Right kidney (tissue), 9 donors: ENCODE results near the gene ORAI2.
"Not testable (repeated sequence)": the region's sequence is repeated elsewhere in the genome, so short reads cannot be mapped to it uniquely, and the experiment has no call there.

Experiments
- DNase-seq: peaks from one replicate; pipeline ENCODE4 v3.0.0-alpha.2; 2016
- long read RNA-seq, 8 donors: transcript quantifications; one replicate each; lab custom pipeline, GENCODE V29; 2026

ORAI2 gene
- long read RNA-seq, donor 1, transcript ORAI2-208 (4 exons, 937 nt) = major isoform, 9 of 11 reads
- long read RNA-seq, donor 1, partial matches to known transcripts = 0 of 11 reads
- long read RNA-seq, donor 1, other reads (novel, unspliced or antisense) = 0 of 11 reads
- long read RNA-seq, donor 2, partial matches to known transcripts = 0 of 4 reads
- long read RNA-seq, donor 2, other reads (novel, unspliced or antisense) = 0 of 4 reads
- long read RNA-seq, donor 3, partial matches to known transcripts = 0 of 3 reads
- long read RNA-seq, donor 3, other reads (novel, unspliced or antisense) = 0 of 3 reads
- long read RNA-seq, donor 4, full-length matches to known transcripts = 9 of 9 reads
- long read RNA-seq, donor 4, partial matches to known transcripts = 0 of 9 reads
- long read RNA-seq, donor 4, other reads (novel, unspliced or antisense) = 0 of 9 reads
- long read RNA-seq, donor 5, full-length matches to known transcripts = 12 of 12 reads
- long read RNA-seq, donor 5, partial matches to known transcripts = 0 of 12 reads
- long read RNA-seq, donor 5, other reads (novel, unspliced or antisense) = 0 of 12 reads
- long read RNA-seq, donor 6, full-length matches to known transcripts = 12 of 19 reads
- long read RNA-seq, donor 6, partial matches to known transcripts = 0 of 19 reads
- long read RNA-seq, donor 6, other reads (novel, unspliced or antisense) = 7 of 19 reads
- long read RNA-seq, donor 7, full-length matches to known transcripts = 19 of 24 reads
- long read RNA-seq, donor 7, partial matches to known transcripts = 5 of 24 reads
- long read RNA-seq, donor 7, other reads (novel, unspliced or antisense) = 0 of 24 reads
- long read RNA-seq, donor 8, transcript ORAI2-208 (4 exons, 937 nt) = major isoform, 5 of 6 reads
- long read RNA-seq, donor 8, partial matches to known transcripts = 0 of 6 reads
- long read RNA-seq, donor 8, other reads (novel, unspliced or antisense) = 0 of 6 reads

DNA sequence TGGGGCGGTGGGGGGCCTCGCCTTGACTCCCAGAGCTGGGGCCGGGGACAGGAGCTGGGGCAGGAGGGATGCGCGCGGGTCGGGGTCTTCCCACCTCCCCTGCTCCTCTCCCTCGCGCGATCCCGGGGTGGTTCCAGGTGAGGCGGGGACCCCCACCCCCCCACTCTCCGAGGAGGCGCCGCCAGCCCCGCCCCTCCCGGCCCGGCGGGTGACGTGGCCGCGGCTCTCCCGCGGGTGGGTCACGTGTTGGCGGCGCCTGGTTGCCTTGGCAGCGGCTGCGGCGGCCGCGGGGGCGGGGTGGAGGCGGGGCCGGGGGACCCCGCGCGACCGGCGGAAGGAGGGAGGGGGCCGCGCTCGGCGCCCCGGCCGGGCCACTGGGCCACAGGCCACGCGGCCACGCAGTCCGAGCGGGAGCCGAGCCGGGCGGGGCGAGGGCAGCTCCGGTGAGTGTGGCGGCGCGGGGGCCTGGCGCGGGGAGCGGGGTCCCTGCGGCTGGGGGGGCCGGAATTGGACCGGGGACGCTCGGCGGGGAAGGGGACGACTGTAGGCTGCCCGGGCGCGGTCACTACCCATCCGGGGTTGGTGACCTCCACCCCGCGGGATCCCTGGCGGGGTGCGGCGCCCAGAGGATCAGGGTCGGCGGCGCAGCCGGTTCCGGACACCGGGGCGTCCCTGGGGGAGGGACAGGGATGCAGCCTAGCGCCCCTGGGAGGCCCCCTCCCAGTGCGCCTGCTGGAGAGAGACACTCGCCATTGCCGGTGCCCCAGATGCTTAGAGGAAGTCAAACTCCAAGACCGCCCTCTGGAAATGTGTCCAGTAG, at the start of gene ORAI2:
Gene ORAI2 (plus strand): TSS at position 357 of the 820 bp plus-strand sequence. CDS start 5,382 bp downstream, outside the sequence.
- DNase-seq = peak; percentile 72

DNA sequence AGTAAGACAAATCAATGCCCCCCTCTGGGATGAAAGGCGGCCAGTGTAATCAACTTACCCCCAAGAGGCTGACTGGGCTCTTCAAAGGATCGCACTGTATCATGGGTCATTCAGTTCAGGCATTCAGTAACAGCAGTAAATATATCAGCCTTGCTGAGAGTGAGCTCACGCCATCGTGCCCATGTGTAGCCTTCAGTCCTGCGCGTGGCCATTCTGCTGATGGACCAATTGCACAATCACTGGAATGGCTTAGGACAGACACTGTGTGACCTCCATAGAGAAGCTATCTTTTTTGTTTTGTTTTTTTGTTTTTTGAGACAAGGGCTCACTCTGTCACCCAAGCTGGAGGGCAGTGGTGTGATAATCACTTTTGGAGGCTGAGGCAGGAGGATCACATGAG, 46.3 kb upstream of the ORAI2 start:
- DNase-seq = no peak

DNA sequence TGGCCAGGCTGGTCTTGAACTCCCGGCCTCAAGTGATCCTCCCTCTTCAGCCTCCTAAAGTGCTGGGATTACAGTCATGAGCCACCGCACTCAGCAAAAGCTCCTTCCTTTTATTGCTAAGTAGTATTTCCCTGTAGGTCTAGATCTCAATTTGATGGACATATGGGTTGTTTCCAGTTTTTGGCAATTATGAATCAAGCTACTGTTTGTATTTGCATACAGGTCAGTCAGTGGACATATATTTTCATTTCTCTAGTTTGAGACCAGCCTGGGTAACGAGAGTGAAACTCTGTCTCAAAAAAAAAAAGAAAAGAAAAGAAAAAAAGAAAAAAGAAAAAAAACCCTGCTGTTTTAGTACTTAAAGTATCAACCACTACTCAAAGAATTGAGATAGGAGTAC, 43.6 kb upstream of the ORAI2 start:
- DNase-seq = no peak

DNA sequence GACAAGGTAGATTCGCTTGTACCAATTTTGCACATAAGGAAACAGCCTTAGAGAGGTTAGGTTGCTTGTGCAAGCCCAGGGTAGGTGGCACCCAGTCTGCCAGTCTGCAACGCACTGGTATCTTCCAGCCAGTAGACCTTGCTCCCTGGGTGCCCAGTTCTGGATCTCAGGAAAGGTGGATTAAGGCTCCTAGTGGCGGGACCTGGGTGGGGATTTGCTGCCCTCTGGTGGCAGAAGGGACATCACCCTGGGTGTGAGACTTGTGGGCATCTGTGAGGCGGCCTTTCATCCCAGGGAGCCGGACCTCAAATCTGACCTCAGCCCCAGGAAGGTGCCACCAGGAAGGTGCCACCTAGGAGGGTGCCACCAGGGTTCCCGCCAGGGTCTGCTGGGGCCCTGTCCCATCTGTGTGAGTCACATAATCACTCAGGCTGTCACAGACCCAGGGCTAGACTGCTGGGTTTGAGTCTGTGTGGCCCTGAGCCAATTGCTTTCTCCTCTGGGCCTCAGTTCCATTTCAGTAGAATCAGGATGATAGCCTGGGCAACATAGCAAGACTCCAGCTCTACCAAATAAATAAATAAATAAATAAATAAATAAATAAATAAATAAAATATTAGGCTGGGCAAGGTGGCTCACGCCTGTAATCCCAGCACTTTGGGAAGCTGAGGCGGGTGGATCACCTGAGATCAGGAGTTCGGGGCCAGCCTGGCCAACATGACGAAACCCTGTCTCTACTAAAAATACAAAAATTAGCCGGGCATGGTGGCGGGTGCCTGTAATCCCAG, 42.5 kb upstream of the ORAI2 start:
- DNase-seq = peak; percentile 66

DNA sequence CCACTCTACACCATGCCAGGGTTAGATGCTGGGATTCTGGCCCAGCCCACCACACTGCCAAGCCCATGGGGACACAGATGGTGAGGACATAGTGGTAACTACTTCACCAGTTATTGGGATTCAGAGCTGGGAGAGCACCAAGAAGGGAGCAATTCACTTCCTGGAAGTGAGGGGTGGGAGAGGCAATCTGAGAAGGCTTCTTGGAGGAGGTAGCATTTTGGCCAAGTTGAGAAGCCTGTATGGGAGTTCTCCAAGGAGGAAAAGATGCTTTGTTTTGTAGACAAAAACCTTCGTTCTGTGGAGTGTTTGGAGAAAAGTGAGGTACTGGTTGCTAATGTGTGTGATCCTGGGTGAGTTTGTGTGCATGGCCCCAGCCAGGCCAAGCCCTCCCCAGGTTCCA, 41.0 kb upstream of the ORAI2 start:
- no peak for DNase-seq

DNA sequence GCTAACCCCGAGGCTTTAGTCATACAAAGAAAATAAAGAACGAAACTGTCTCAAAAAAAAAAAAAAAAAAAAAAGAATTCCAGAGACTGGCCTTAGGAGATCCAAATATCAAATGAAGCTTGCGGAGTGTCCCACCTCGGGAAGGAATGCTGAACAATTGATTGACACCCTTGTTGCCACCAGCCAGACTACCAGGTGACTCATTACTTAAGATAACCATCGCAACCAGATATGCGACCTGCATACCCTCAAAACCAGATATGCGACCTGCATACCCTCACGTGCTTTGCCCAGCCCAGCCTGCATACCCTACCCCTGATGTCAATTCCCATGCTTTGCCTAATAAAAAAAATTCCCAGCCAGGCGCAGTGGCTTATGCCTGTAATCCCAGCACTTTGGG, 39.9 kb upstream of the ORAI2 start:
- no peak for DNase-seq

DNA sequence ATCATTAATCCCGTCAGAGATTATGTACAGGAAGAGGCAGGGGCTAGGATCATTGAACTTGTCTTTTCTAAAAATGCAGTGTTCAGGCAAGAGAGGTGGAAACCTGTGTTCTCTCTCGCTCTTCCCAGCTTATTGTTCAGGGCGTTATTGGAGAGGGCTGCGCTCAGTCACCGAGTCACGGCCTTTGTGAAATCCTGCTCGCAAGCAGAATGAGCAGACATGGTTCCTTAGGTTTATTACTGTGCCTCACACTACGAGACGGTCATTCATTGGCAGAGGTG, 37.8 kb upstream of the ORAI2 start:
- no peak for DNase-seq

DNA sequence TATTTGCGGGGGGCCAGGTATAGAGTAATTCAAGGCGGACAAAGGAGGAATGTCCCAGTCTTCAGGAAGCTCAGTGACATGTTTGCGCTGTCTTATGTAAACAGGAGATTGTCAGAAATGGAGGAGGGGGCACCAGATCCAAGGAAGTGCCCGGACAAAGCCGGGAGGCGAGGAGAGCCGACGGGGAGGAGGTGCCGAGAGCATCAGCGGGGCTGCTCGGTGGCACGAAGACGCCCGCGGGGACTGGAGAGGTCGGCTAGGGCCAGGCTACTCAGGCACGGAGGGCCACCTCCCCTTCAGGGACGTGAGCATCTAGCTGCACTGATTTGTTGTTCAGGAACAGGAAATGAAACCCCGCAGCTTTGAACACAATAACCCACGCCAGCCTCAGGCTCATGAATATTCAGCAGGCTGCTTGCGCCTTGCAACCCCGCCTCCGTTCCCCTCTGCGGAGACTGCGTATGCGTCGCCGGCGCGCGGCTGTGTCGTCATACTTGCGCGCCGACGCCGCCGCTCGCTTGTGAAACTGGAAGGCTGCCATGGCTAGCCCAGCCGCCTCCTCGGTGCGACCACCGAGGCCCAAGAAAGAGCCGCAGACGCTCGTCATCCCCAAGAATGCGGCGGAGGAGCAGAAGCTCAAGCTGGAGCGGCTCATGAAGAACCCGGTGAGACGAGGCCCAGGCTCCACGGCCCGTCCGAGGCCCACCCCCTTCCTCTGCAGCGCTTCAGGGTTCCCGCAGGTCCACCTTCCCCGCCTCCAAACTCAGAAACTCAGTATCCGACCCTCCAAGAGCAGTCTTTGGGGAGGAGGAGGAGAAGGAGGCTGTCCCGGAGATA, 37.3 kb upstream of the ORAI2 start, which contains the start of gene PRKRIP1:
Gene PRKRIP1 (plus strand): TSS at position 491 of the 837 bp plus-strand sequence. CDS start 49 bp downstream, at position 540.
- DNase-seq = peak; percentile 94

DNA sequence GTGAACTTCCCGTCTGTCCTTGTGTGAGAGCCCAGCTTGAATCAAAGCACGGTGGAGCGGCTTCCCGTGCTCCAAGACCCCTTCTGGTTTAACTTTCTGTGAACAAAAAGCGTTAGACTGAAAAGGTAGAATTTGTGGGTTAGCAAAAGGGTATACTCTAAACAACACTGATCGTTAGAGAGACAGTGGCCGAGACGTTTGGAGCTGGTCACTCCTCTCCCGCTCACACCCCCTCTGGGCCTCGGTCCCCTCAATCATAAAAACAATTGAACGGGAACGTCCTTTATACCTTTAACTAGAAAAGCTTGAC, 36.7 kb upstream of the ORAI2 start:
- no peak for DNase-seq

DNA sequence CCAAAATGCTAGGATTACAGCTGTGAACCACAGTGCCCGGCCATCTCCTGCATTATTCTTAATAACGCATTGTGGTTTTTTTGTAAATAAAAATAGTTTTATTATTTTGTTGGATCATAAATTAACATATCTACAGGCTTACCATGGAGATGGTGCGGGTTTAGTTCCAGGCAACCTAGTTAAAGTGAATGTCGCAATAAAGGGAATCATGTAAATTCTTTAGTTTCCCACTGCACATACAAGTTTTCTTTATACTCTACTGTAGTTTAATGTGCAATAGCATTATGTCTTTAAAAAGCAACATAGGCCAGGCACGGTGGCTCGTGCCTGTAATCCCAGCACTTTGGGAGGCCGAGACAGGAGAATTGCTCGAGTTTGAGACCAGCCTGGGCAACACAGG, 34.8 kb upstream of the ORAI2 start:
- no peak for DNase-seq

DNA sequence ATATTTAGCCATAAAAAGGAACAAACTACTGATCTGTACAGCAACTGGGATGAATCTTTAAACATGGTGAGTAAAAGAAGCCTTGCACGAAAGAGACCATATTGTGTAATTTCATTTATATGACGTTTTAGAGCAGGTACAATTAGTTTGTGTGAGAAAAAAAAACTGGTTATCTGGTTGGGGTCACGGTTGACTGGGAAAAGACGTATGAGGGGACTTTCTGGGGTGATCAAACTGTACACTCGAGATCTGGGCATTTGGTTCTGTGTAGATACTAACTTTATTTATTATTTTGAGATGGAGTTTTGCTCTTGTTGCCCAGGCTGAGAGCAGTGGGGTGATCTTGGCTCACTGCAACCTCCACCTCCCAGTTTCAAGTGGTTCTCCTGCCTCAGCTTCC, 33.0 kb upstream of the ORAI2 start:
- no peak for DNase-seq

DNA sequence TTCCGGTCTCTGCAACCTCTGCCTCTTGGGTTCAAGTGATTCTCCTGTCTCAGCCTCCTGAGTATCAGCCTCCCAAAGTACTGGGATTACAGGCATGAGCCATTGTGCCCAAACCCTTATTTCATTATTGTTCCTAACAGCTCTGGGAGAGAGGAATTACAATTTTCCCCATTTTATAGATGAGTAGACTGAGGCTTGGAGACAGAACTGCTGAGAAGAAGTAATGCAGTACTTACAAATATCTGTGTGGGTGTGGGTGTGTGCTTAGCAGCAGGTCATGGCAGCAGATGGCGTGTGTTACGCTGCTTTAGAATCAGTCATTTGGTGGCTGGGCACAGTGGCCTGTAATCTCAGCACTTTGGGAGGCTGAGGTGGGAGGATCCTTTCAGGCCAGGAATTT, 29.8 kb upstream of the ORAI2 start:
- no peak for DNase-seq

DNA sequence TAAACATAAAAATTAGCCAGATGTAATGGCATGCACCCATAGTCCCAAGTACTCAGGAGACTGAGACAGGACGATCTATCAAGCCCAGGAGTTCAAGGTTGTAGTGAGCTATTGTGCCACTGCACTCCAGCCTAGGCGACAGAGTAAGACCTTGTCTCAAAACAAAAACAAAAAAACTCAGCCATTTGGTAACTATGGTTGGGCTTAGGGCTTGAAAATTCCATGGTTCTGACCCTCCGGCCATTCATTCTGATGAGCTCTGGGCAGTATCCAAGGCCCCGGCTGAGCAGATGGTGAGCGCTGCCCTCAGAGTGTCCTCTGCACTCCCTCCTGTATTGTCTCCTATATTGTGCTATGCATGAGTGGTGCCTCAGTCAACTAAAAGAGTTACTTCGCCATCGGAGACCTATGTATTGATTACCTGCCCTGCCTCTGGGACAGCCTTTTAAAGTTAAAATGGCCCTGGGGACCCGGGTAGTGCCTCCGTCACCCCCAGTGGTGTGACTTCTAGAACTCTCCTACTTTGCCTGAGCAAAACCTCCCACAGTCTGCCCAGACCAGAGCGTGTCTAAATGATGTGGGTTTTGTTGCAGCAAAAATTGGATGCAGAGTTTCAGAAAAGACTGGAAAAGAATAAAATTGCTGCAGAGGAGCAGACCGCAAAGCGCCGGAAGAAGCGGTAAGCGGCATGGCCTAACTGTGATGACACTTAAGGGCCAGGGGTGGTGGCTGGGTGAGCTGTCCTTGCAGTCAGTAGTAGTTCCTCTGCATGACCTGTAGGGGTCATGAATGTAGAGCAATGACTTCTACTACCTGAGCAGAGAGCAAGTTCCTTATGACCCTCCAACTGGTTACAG, 29.1 kb upstream of the ORAI2 start:
- peak; percentile 7 for DNase-seq

DNA sequence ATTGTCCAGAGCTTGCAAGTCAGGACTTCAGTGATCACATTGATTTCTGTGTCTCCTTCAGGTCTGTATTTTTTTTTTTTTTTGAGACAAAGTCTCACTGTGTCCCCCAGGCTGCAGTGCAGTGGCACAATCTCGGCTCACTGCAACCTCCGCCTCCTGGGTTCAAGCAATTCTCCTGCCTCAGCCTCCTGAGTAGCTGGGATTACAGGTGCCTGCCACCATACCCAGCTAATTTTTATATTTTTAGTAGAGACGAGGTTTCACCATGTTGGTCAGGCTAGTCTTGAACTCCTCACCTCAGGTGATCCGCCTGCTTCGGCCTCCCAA, 28.6 kb upstream of the ORAI2 start:
- DNase-seq = not testable (repeated sequence)

DNA sequence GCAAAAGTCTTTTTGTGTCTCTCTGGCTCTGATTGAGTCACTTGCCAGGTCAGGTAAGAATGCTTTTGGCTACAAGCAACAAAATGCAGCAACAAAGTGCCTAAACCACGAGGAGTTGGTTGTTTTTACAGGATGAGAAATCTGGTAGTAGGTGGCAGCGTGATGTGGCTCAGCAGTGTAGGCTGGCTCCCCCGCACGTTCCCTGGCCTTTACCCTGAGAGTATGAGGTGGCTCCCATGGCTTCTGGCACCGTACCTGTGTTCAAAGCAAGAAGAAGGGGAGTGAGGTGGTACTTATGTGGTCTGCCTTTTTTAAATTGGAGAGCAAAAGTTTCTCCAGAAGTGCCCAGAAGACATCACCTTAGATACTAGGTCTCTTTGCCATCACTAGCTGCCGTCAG, 25.5 kb upstream of the ORAI2 start:
- no peak for DNase-seq

DNA sequence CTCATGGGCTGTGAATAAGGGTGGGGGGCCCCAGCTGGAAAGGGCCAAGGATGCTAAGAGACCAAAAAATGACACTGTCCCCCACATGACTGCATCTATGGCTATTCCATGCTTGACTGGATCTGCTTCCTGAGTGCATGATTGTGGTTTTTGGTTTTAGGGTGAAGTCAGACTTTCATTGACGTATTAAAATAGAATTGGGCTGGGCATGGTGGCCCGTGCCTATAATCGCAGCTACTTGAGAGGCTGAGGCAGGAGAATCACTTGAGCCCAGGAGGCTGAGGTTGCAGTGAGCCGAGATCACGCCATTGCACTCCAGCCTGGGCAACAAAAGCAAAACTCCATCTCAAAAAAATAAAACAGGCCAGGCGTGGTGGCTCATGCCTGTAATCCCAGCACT, 24.8 kb upstream of the ORAI2 start:
- DNase-seq = not testable (repeated sequence)

DNA sequence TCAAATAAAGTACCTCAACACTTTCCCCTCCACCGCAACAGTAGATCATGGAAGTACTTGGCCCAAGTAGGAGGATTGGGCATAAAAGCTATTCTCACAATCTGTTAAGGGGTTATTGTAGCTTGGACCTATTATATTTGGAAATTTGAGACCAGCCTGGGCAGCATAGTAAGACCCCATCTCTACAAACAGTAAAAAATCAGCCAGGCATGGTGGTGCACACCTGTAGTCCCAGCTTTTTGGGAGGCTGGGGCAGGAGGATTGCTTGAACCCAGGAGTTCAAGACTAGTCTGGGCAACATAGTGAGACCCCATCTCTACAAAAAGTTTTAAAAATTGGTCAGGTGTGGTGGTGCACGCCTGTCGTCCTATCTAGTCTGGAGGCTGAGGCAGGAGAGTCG, 24.0 kb upstream of the ORAI2 start:
- no peak for DNase-seq

DNA sequence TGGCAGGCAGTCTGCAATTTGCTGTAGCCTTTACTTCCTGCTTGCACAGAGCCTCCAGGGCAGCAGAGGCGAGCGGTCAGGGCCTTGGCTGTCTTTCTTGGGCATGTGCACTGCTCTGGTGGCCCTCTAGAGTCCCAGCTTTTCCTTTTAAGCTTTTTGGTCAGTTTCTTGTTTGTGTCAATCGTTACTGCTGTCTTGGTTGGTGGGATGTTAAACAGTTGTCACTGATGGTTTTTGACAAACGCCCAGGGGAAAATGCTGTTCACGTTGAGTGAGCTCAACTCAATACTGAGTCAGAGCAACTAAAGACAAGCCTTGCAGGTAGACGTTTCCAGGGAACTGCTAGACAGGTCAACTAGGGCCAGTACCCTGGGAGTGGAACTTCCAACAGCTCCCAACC, 23.3 kb upstream of the ORAI2 start:
- no peak for DNase-seq

DNA sequence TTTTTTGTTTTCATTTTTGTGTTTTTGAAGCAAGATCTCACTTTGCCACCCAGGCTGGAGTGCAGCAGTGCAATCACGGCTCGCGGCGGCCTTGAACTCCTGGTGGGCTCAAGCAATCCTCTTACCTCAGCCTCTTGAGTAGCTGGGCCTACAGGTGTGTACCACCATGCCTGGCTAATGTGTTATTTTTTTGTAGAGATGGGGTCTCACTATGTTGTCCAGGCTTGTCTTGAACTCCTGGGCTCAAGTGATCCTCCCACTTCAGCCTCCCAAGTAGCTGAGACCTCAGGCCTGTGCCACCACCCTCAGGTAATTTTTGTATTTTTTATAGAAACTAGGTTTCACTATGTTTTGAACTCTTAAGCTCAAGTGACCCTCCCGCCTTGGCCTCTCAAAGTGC, 22.5 kb upstream of the ORAI2 start:
- no peak for DNase-seq

DNA sequence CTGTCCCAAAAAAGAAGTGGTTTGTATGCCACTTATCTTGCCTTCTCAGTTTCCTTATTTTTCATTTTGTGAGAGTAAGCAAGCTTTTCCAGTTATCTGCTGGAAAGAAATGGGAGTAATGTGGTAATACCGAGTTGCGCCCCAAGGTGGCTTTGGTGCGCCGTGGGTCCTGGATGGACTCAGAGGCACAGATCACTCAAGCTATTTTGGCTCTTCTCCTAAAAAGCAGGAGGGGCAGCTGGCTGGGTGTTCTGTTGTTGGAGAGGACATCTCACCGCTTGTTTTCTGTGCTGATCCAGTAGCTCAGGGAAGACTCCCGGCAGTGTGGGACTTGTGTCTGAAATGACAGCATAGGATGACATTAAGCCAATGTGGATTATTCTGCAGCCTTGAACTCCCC, 20.8 kb upstream of the ORAI2 start:
- DNase-seq = no peak
